ENCODE data around the gene RANGRF.

Gene RANGRF

DNA sequence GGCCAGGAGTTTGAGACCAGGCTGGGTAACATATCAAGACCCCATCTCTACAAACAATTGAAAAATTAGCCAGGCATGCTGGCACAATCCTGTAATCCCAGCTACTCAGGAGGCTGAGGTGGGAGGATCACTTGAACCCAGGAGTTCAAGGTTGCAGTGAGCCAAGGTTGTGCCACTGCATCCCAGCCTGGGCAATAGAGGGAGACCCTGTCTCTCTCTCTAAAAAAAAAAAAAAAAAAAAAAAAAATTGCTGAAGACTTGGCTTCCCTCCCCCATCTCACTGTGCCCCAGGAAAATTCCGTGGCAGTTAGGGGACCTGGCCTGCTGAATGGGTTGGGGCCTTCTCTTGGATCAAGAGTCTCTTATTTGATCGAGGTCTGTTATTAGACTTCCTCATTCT lies 51.1 kb downstream of the RANGRF start, which contains the start of gene ODF4:
Gene ODF4 (plus strand): TSS at position 301 of the 400 bp plus-strand sequence. CDS start 212 bp downstream, outside the sequence.
- Histone ChIP-seq H3K27ac (ENCODE audit: low read depth, low read length) (no peak within 1 kb of the TSS), H3K4me1 (ENCODE audit: control insufficient read depth in 5 of 5, insufficient read depth in 5 of 5, low read length in 5 of 5) (peaks cover 0 to 13% (median 8%) of the 10 kb centered on the region in 5 donors), H3K4me3 (ENCODE audit: low read depth in 1 of 5, low read length in 5 of 5) (no peak within 1 kb of the TSS), H3K27me3 (ENCODE audit: control insufficient read depth in 5 of 5, insufficient read depth in 4 of 5, low read length in 5 of 5) (peaks cover 0 to 3% (median 0%) of the 10 kb centered on the region in 5 donors), H3K36me3 (ENCODE audit: control insufficient read depth in 5 of 5, insufficient read depth in 5 of 5, low read length in 5 of 5) (no peaks in the 10 kb centered on the region), H3K9ac (ENCODE audit: low read length in 5 of 5) (no peak within 1 kb of the TSS), H3K9me3 (ENCODE audit: control insufficient read depth in 5 of 5, low read length in 5 of 5) (no peaks in the 10 kb centered on the region)

Measured in subcutaneous abdominal adipose tissue (tissue), 5 donors.